HEK293T (cell line): Measurements from ENCODE around the gene RAPGEF5.

Experiments
- ARNT ChIP-seq: fragments of 450-650 bp; IDR thresholded peaks from 2 replicates; pipeline ENCODE4 v1.6.1; 2017; ENCODE audit warnings: mild to moderate bottlenecking
- HDGF ChIP-seq: fragments of 450-650 bp; IDR thresholded peaks from 2 replicates; pipeline ENCODE4 v1.6.1; 2017; ENCODE audit warnings: antibody characterized with exemption, borderline replicate concordance
- NFRKB ChIP-seq: fragments of 450-650 bp; IDR thresholded peaks from 2 replicates; pipeline ENCODE4 v1.6.1; 2016; ENCODE audit warnings: mild to moderate bottlenecking, moderate library complexity
- PKNOX1 ChIP-seq: fragments of 450-650 bp; IDR thresholded peaks from 2 replicates; pipeline ENCODE4 v1.6.1; 2016
- SP1 ChIP-seq: fragments of 450-650 bp; IDR thresholded peaks from 2 replicates; pipeline ENCODE4 v1.6.1; 2017

- TF ChIP-seq PKNOX1 (no peak), SP1 (no peak), HDGF (no peak), ARNT (no peak), NFRKB (no peak)
These were observed 88.9 kb downstream of the RAPGEF5 start for GRCh38 chr7:22267930-22268615.
